Measurements from ENCODE around the gene ZFYVE28.
"Not testable (repeated sequence)": the region's sequence is repeated elsewhere in the genome, so short reads cannot be mapped to it uniquely, and the experiment has no call there.

ZFYVE28 gene

GRCh38 chr4:2417765-2418649, at the start of gene ZFYVE28:
TSS of gene ZFYVE28 (minus strand) at chr4:2418645. CDS start at chr4:2418323, 322 bp downstream.
- no peak for DNase-seq (ENCODE audit: low read depth)

GRCh38 chr4:2465544-2465943, 47.1 kb upstream of the ZFYVE28 start:
- not testable (repeated sequence) for DNase-seq (ENCODE audit: low read depth)

- no peak for DNase-seq (ENCODE audit: low read depth)
Measured at GRCh38 chr4:2465032-2465431, 46.6 kb upstream of the ZFYVE28 start.

GRCh38 chr4:2462992-2463762, 44.7 kb upstream of the ZFYVE28 start:
- DNase-seq (ENCODE audit: low read depth): no peak

GRCh38 chr4:2462218-2462991, 44.0 kb upstream of the ZFYVE28 start:
- peak; percentile 19 for DNase-seq (ENCODE audit: low read depth)

GRCh38 chr4:2461246-2461960, 43.0 kb upstream of the ZFYVE28 start:
- DNase-seq (ENCODE audit: low read depth): no peak

- DNase-seq (ENCODE audit: low read depth): no peak
Measured at GRCh38 chr4:2459589-2460349, 41.3 kb upstream of the ZFYVE28 start.

- DNase-seq (ENCODE audit: low read depth): no peak
Measured at GRCh38 chr4:2458546-2459491, 40.4 kb upstream of the ZFYVE28 start.

- DNase-seq (ENCODE audit: low read depth): no peak
Measured at GRCh38 chr4:2457481-2458295, 39.2 kb upstream of the ZFYVE28 start.

GRCh38 chr4:2451821-2452785, 33.7 kb upstream of the ZFYVE28 start:
- no peak for DNase-seq (ENCODE audit: low read depth)

- DNase-seq (ENCODE audit: low read depth): no peak
Measured at GRCh38 chr4:2451036-2451520, 32.6 kb upstream of the ZFYVE28 start.

GRCh38 chr4:2450394-2451035, 32.1 kb upstream of the ZFYVE28 start:
- no peak for DNase-seq (ENCODE audit: low read depth)

GRCh38 chr4:2449511-2450392, 31.3 kb upstream of the ZFYVE28 start:
- DNase-seq (ENCODE audit: low read depth): no peak

- DNase-seq (ENCODE audit: low read depth): no peak
Measured at GRCh38 chr4:2449051-2449450, 30.6 kb upstream of the ZFYVE28 start.

GRCh38 chr4:2448589-2448988, 30.1 kb upstream of the ZFYVE28 start:
- DNase-seq (ENCODE audit: low read depth): no peak
